ENCODE results near the gene VPREB3. TPM values are rescaled to one million over a fixed set of nuclear protein-coding genes. Genes with fewer than 3 reads are reported as not detected.

Gene VPREB3
- total RNA-seq, 4 donors from 2014 or later = not detected

- 10 to 13% methylated on average over 3 to 10 of the region's 27 CpGs for WGBS, 2 donors
- H3K4me1 ChIP-seq = peaks cover 14 to 35% of the 10 kb centered on the region in 2 donors
- H3K27ac ChIP-seq = peak overlapping the region; percentile 64 to 89 (median 84)
Measured at GRCh38 chr22:23767303-23767672, 13.1 kb upstream of the VPREB3 start.

DNA sequence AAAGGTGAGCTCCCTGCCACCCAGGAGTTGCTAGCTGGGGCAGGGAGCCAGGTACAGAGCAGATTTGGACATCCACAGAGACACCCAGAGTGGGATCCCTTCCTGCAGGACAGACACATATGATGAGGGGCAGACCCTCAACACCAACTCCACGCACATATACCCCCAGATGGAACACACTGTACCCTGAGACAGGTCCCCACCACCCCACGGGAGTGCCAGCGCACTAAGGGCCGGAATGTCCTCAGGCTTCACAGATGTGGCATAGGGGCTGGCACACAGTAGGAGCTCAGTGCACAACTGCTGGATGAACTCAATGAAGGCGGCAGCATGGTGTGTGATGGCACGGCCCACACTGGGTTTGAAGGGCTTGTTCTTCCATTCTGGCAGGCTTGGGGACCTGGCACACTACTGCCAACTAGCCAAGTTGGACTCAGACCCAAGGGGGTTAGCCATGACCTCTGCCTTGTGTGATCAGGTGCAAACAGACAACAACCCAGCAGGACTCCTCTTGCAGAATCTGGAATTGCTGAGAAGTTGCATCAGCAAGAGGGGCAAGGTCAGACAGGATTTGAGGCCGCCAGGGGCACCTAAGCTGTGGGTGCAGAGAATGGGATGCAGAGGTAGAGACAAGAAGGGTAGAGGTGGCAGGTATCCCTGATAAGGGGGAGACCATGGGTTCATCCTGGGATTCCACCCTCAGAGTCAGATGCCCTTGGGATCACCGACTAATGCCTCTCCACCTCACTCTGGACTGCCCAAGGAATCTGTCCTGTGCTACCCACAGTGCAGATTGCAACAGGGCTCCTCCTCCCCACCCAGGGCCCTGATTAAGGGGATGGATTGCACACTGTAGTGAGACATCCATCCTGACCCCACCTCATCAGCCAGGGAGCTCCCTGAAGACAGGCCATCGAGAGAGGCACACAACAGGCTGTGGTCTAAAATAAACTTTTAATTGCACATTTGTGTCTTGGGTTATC, 11.0 kb upstream of the VPREB3 start:
- H3K4me1 ChIP-seq = peaks cover 11 to 35% of the 10 kb centered on the region in 2 donors
- intact Hi-C loops (cut with DNase I) = loop anchor here (5.0 kb wide), 1 partner anchor 82 kb away; no protein-coding TSS in a partner anchor

More at GRCh38 chr22:23767303-23767672, 13.1 kb upstream of the VPREB3 start:
- no peak for DNase-seq
- Histone ChIP-seq H3K4me3 (replicated peaks in 1 of 3) (peak overlapping the region; percentile 31 to 80 (median 78)), H3K27me3 (no peaks in the 10 kb centered on the region), H3K9me3 (no peaks in the 10 kb centered on the region), H3K36me3 (no peaks in the 10 kb centered on the region)
- intact Hi-C loops (cut with DNase I) = loop anchor here (5.0 kb wide), 1 partner anchor 80 kb away; no protein-coding TSS in a partner anchor
- no peak for TF ChIP-seq POLR2A (IDR thresholded peaks at IDR 0.05)
- TF ChIP-seq, protein P1, sequence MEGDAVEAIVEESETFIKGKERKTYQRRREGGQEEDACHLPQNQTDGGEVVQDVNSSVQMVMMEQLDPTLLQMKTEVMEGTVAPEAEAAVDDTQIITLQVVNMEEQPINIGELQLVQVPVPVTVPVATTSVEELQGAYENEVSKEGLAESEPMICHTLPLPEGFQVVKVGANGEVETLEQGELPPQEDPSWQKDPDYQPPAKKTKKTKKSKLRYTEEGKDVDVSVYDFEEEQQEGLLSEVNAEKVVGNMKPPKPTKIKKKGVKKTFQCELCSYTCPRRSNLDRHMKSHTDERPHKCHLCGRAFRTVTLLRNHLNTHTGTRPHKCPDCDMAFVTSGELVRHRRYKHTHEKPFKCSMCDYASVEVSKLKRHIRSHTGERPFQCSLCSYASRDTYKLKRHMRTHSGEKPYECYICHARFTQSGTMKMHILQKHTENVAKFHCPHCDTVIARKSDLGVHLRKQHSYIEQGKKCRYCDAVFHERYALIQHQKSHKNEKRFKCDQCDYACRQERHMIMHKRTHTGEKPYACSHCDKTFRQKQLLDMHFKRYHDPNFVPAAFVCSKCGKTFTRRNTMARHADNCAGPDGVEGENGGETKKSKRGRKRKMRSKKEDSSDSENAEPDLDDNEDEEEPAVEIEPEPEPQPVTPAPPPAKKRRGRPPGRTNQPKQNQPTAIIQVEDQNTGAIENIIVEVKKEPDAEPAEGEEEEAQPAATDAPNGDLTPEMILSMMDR (IDR thresholded peaks at IDR 0.05) = no peak

GRCh38 chr22:23763954-23764353, 9.7 kb upstream of the VPREB3 start:
- TF ChIP-seq, protein P1 (IDR thresholded peaks at IDR 0.05) = no peak
- no peak for TF ChIP-seq POLR2A (IDR thresholded peaks at IDR 0.05)
- Histone ChIP-seq H3K9me3 (no peaks in the 10 kb centered on the region), H3K27ac (no peak overlapping the region), H3K4me1 (peaks cover 11 to 29% of the 10 kb centered on the region in 2 donors), H3K27me3 (no peaks in the 10 kb centered on the region), H3K36me3 (no peaks in the 10 kb centered on the region), H3K4me3 (replicated peaks in 1 of 3) (no peak overlapping the region)
- no peak for DNase-seq
- intact Hi-C loops (cut with DNase I) = no loop called here
- WGBS, 2 donors = 66 to 75% methylated on average over 6 to 7 of the region's 7 CpGs

More for the DNA sequence above, 11.0 kb upstream of the VPREB3 start:
- TF ChIP-seq, protein P1 (IDR thresholded peaks at IDR 0.05) = no peak
- TF ChIP-seq POLR2A (IDR thresholded peaks at IDR 0.05) = no peak
- H3K27ac ChIP-seq = no peak overlapping the region
- H3K9me3 ChIP-seq = no peaks in the 10 kb centered on the region
- WGBS, 2 donors = 85 to 89% methylated on average over 5 to 6 of the region's 9 CpGs
- H3K27me3 ChIP-seq = no peaks in the 10 kb centered on the region
- H3K36me3 ChIP-seq = no peaks in the 10 kb centered on the region
- H3K4me3 ChIP-seq (replicated peaks in 1 of 3) = no peak overlapping the region
- no peak for DNase-seq

- H3K27ac ChIP-seq = no peak overlapping the region
- no peaks in the 10 kb centered on the region for H3K36me3 ChIP-seq
- DNase-seq = no peak
- peaks cover 11 to 25% of the 10 kb centered on the region in 2 donors for H3K4me1 ChIP-seq
- intact Hi-C loops (cut with DNase I) = no loop called here
- WGBS, 2 donors = 49 to 51% methylated on average over 12 to 15 of the region's 17 CpGs
- no peaks in the 10 kb centered on the region for H3K27me3 ChIP-seq
- no peak for TF ChIP-seq POLR2A (IDR thresholded peaks at IDR 0.05)
- TF ChIP-seq, protein P1 (IDR thresholded peaks at IDR 0.05) = no peak
- no peak overlapping the region for H3K4me3 ChIP-seq (replicated peaks in 1 of 3)
- no peaks in the 10 kb centered on the region for H3K9me3 ChIP-seq
Measured at GRCh38 chr22:23763579-23763945, 9.3 kb upstream of the VPREB3 start.
